ENCODE data around the gene PHYHIPL. TPM values are rescaled to one million over a fixed set of nuclear protein-coding genes. Genes with fewer than 3 reads are reported as not detected.

The PHYHIPL gene
- total and polyA plus RNA-seq, 4 donors: 40.1 to 251 (median 143) TPM

DNA sequence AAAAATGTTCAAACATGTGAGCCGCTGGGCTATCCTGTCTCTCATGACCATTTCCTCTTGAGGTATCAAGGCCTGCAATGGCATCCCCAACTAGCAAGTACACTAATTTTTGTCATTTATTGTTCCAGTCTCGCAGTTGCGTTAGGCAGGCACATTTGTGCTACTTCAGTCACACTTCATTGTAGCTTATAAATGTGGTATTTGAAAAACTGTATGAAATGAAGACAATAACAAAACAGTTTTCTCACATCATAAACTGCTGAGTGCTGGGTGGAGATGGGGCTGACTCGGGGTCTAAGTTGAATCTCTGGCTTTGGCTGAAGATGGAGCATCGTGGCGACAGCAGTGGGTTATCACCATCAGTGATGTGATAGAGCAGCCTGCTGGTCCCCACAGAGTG is 93.2 kb downstream of the PHYHIPL start:
- H3K27ac ChIP-seq (ENCODE audit: low read depth, low read length): no peak overlapping the region
- H3K9me3 ChIP-seq (ENCODE audit: control insufficient read depth, insufficient read depth, low read length): no peaks in the 10 kb centered on the region
- no peaks in the 10 kb centered on the region for H3K27me3 ChIP-seq (ENCODE audit: control insufficient read depth, insufficient read depth, low read length)
- peaks cover 8% of the 10 kb centered on the region for H3K36me3 ChIP-seq (ENCODE audit: control insufficient read depth, insufficient read depth, low read length)
- no peak for DNase-seq (ENCODE audit: low read depth in 4 of 6, low spot score in 6 of 6)
- H3K4me1 ChIP-seq (ENCODE audit: control insufficient read depth, insufficient read depth, low read length): peaks cover 3% of the 10 kb centered on the region
- H3K4me3 ChIP-seq (ENCODE audit: low read depth, low read length): no peak overlapping the region
- WGBS (ENCODE audit: insufficient coverage): 89% methylated on average over 4 of the region's 6 CpGs

DNA sequence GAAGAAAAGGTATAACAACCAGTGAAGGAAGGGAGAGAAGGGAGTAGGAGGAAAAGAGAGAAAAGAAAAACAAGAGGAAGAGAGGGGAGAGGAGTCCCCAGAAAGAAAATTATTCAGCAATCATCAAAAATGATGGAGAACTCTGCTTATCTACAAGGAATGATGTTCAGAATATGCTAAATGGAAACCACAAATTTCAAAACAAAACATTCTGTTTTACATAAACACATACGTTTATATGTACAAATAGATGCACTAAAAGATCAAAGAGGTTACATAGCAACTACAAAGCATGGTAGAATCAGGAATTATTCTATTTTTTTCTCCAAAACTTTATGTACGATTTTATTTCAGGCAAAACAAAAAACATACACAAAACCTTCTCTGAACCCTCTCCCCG is 94.0 kb downstream of the PHYHIPL start:
- no peak overlapping the region for H3K27ac ChIP-seq (ENCODE audit: low read depth, low read length)
- 100% methylated on average over 1 of the region's 3 CpGs for whole genome bisulfite sequencing (ENCODE audit: insufficient coverage)
- peaks cover 8% of the 10 kb centered on the region for H3K36me3 ChIP-seq (ENCODE audit: control insufficient read depth, insufficient read depth, low read length)
- H3K4me3 ChIP-seq (ENCODE audit: low read depth, low read length): no peak overlapping the region
- peaks cover 3% of the 10 kb centered on the region for H3K4me1 ChIP-seq (ENCODE audit: control insufficient read depth, insufficient read depth, low read length)
- no peaks in the 10 kb centered on the region for H3K27me3 ChIP-seq (ENCODE audit: control insufficient read depth, insufficient read depth, low read length)
- no peak for DNase-seq (ENCODE audit: low read depth in 4 of 6, low spot score in 6 of 6)
- no peaks in the 10 kb centered on the region for H3K9me3 ChIP-seq (ENCODE audit: control insufficient read depth, insufficient read depth, low read length)

- Histone ChIP-seq H3K27me3 (ENCODE audit: control insufficient read depth, insufficient read depth, low read length) (no peaks in the 10 kb centered on the region), H3K4me1 (ENCODE audit: control insufficient read depth, insufficient read depth, low read length) (peaks cover 3% of the 10 kb centered on the region), H3K4me3 (ENCODE audit: low read depth, low read length) (no peak overlapping the region), H3K27ac (ENCODE audit: low read depth, low read length) (no peak overlapping the region), H3K36me3 (ENCODE audit: control insufficient read depth, insufficient read depth, low read length) (peaks cover 8% of the 10 kb centered on the region), H3K9me3 (ENCODE audit: control insufficient read depth, insufficient read depth, low read length) (no peaks in the 10 kb centered on the region)
- 67% methylated on average over 1 of the region's 4 CpGs for WGBS (ENCODE audit: insufficient coverage)
- DNase-seq (ENCODE audit: low read depth in 4 of 6, low spot score in 6 of 6): no peak
Observed at GRCh38 chr10:59271160-59271559, 94.7 kb downstream of the PHYHIPL start.

DNA sequence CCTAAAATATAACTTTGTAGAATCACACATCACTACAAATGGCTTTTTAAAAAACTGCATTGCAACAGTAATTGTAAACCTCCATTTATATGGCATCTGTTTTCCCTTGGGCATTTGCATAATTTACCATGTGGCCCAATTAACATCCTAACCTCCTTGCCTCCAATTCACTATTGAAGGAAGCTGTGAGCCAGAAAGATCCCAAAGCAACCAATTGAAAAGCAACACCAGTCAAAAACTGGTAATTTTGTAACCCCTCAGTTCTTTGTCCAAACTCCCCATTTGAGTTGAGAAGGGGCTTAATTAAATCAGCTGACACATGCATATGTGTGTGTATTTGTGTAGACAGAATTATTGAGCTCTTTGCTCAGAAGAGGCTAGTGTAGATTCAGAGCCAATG is 95.6 kb downstream of the PHYHIPL start:
- peak in 2 of 6 donors; percentile 58 to 79 for DNase-seq (ENCODE audit: low read depth in 4 of 6, low spot score in 6 of 6)
- peaks cover 3% of the 10 kb centered on the region for H3K4me1 ChIP-seq (ENCODE audit: control insufficient read depth, insufficient read depth, low read length)

DNA sequence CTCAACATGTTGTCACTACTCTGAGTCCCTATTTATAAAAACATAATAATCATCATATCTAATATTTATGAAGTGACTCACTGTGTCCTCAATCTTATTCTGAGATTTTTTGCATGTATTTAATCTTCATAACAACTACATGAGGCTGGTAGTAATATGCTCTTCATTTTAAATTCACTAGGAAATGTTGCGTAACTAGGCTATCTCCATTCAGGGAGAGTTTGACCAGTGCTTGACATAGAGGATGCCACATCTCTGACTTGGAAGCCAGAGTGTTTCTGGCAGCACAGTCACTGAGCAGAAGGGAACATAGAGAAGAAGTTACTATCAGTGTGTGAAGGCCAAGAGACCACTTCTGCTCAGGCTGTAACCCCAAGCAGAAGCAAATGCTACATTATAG is 97.0 kb downstream of the PHYHIPL start:
- no peaks in the 10 kb centered on the region for H3K27me3 ChIP-seq (ENCODE audit: control insufficient read depth, insufficient read depth, low read length)
- no peak overlapping the region for H3K27ac ChIP-seq (ENCODE audit: low read depth, low read length)
- H3K36me3 ChIP-seq (ENCODE audit: control insufficient read depth, insufficient read depth, low read length): peaks cover 4% of the 10 kb centered on the region
- H3K4me3 ChIP-seq (ENCODE audit: low read depth, low read length): no peak overlapping the region
- no CpG with 5 or more reads among the region's 1 CpG for WGBS (ENCODE audit: insufficient coverage)
- DNase-seq (ENCODE audit: low read depth in 4 of 6, low spot score in 6 of 6): no peak
- H3K4me1 ChIP-seq (ENCODE audit: control insufficient read depth, insufficient read depth, low read length): peaks cover 3% of the 10 kb centered on the region
- H3K9me3 ChIP-seq (ENCODE audit: control insufficient read depth, insufficient read depth, low read length): no peaks in the 10 kb centered on the region

More for the DNA sequence above, 95.6 kb downstream of the PHYHIPL start:
- Histone ChIP-seq H3K4me3 (ENCODE audit: low read depth, low read length) (no peak overlapping the region), H3K27me3 (ENCODE audit: control insufficient read depth, insufficient read depth, low read length) (no peaks in the 10 kb centered on the region), H3K36me3 (ENCODE audit: control insufficient read depth, insufficient read depth, low read length) (peaks cover 5% of the 10 kb centered on the region), H3K27ac (ENCODE audit: low read depth, low read length) (no peak overlapping the region), H3K9me3 (ENCODE audit: control insufficient read depth, insufficient read depth, low read length) (no peaks in the 10 kb centered on the region)

GRCh38 chr10:59276133-59276532 is 99.7 kb downstream of the PHYHIPL start:
- no peak for DNase-seq (ENCODE audit: low read depth in 4 of 6, low spot score in 6 of 6)
- H3K4me1 ChIP-seq (ENCODE audit: control insufficient read depth, insufficient read depth, low read length): peaks cover 3% of the 10 kb centered on the region
- H3K27ac ChIP-seq (ENCODE audit: low read depth, low read length): no peak overlapping the region
- no peaks in the 10 kb centered on the region for H3K36me3 ChIP-seq (ENCODE audit: control insufficient read depth, insufficient read depth, low read length)
- no peaks in the 10 kb centered on the region for H3K9me3 ChIP-seq (ENCODE audit: control insufficient read depth, insufficient read depth, low read length)
- no peaks in the 10 kb centered on the region for H3K27me3 ChIP-seq (ENCODE audit: control insufficient read depth, insufficient read depth, low read length)
- no peak overlapping the region for H3K4me3 ChIP-seq (ENCODE audit: low read depth, low read length)

DNA sequence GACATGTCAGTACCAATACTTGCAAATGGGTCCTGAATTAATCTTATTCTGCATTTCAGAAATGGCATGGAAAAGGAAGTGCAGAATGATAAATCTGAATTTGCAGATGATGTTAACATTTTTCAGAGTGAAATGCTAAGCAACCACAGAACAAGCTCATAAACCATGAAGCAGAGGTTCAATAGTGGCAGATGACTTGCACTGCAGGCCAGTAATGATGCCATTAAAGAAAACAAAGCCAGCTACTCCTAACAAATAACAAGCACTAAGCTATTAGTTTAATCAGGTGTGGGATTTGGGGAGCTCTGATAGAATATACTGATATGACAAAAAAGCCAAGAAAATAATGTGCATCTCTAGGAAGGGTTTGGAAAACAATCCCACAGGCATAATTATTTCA is 100.5 kb downstream of the PHYHIPL start:
- Histone ChIP-seq H3K36me3 (ENCODE audit: control insufficient read depth, insufficient read depth, low read length) (no peaks in the 10 kb centered on the region), H3K27ac (ENCODE audit: low read depth, low read length) (no peak overlapping the region), H3K27me3 (ENCODE audit: control insufficient read depth, insufficient read depth, low read length) (no peaks in the 10 kb centered on the region), H3K4me3 (ENCODE audit: low read depth, low read length) (no peak overlapping the region), H3K9me3 (ENCODE audit: control insufficient read depth, insufficient read depth, low read length) (no peaks in the 10 kb centered on the region), H3K4me1 (ENCODE audit: control insufficient read depth, insufficient read depth, low read length) (no peaks in the 10 kb centered on the region)
- DNase-seq (ENCODE audit: low read depth in 4 of 6, low spot score in 6 of 6): peak in 1 of 6 donors; percentile 86

GRCh38 chr10:59279476-59279875 is 103.0 kb downstream of the PHYHIPL start:
- Histone ChIP-seq H3K4me3 (ENCODE audit: low read depth, low read length) (no peak overlapping the region), H3K36me3 (ENCODE audit: control insufficient read depth, insufficient read depth, low read length) (peaks cover 5% of the 10 kb centered on the region), H3K27ac (ENCODE audit: low read depth, low read length) (no peak overlapping the region), H3K9me3 (ENCODE audit: control insufficient read depth, insufficient read depth, low read length) (no peaks in the 10 kb centered on the region), H3K4me1 (ENCODE audit: control insufficient read depth, insufficient read depth, low read length) (peaks cover 16% of the 10 kb centered on the region), H3K27me3 (ENCODE audit: control insufficient read depth, insufficient read depth, low read length) (no peaks in the 10 kb centered on the region)
- no CpG with 5 or more reads among the region's 1 CpG for WGBS (ENCODE audit: insufficient coverage)
- no peak for DNase-seq (ENCODE audit: low read depth in 4 of 6, low spot score in 6 of 6)

- Histone ChIP-seq H3K36me3 (ENCODE audit: control insufficient read depth, insufficient read depth, low read length) (peaks cover 11% of the 10 kb centered on the region), H3K4me3 (ENCODE audit: low read depth, low read length) (no peak overlapping the region), H3K4me1 (ENCODE audit: control insufficient read depth, insufficient read depth, low read length) (peaks cover 22% of the 10 kb centered on the region), H3K9me3 (ENCODE audit: control insufficient read depth, insufficient read depth, low read length) (no peaks in the 10 kb centered on the region), H3K27me3 (ENCODE audit: control insufficient read depth, insufficient read depth, low read length) (no peaks in the 10 kb centered on the region), H3K27ac (ENCODE audit: low read depth, low read length) (no peak overlapping the region)
- no CpG with 5 or more reads among the region's 1 CpG for WGBS (ENCODE audit: insufficient coverage)
- no peak for DNase-seq (ENCODE audit: low read depth in 4 of 6, low spot score in 6 of 6)
Observed at GRCh38 chr10:59279991-59280505, 103.6 kb downstream of the PHYHIPL start.

DNA sequence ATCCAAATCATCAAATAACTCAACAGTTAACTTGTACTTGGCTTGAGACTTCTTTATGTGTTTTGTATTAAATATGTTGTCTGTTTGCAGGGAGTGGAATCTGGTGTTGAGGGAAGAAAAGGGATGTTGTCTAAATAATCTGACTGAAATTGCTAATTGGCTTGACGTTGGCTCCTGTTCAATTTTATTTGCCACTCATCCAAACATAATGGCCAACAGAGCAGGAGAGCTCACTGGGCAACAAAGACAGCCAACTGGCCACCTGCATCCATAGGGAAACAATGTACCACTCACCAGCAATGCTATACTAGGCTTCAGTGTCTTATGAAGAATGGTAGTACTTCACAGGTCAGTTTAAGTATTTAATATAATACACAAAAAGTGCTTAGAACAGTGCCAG is 105.4 kb downstream of the PHYHIPL start:
- no peak overlapping the region for H3K4me3 ChIP-seq (ENCODE audit: low read depth, low read length)
- 60% methylated on average over 1 of the region's 1 CpG for WGBS (ENCODE audit: insufficient coverage)
- H3K4me1 ChIP-seq (ENCODE audit: control insufficient read depth, insufficient read depth, low read length): peaks cover 23% of the 10 kb centered on the region

More for the DNA sequence above, 105.4 kb downstream of the PHYHIPL start:
- DNase-seq (ENCODE audit: low read depth in 4 of 6, low spot score in 6 of 6): peak in 1 of 6 donors; percentile 46
- Histone ChIP-seq H3K27me3 (ENCODE audit: control insufficient read depth, insufficient read depth, low read length) (no peaks in the 10 kb centered on the region), H3K27ac (ENCODE audit: low read depth, low read length) (no peak overlapping the region), H3K9me3 (ENCODE audit: control insufficient read depth, insufficient read depth, low read length) (no peaks in the 10 kb centered on the region), H3K36me3 (ENCODE audit: control insufficient read depth, insufficient read depth, low read length) (peaks cover 11% of the 10 kb centered on the region)
